Liver (tissue), 9 donors: ENCODE results near the gene C1orf210. TPM values are rescaled to one million over a fixed set of nuclear protein-coding genes. Genes with fewer than 3 reads are reported as not detected.

Source experiments
- DNase-seq: peaks from one replicate; pipeline ENCODE4 v3.0.0-alpha.2; 2017; ENCODE audit warnings: low spot score
- H3K27ac ChIP-seq, 2 donors: one replicate each; pipeline ENCODE4 v1.7.0; 2013; ENCODE audit warnings: inconsistent platforms in 2 of 2, low read length in 2 of 2, control low read depth in 1 of 2, low read depth in 1 of 2, mild to moderate bottlenecking in 1 of 2
- H3K27me3 ChIP-seq, 4 donors: one replicate each; pipeline versions ENCODE4 v1.6.1 to v1.7.0; 2013; ENCODE audit warnings: low read length in 3 of 4, inconsistent platforms in 1 of 4, mild to moderate bottlenecking in 1 of 4, moderate library complexity in 1 of 4; ENCODE audit not compliant: control insufficient read depth in 4 of 4, insufficient read depth in 4 of 4
- H3K36me3 ChIP-seq, 4 donors: one replicate each; pipeline versions ENCODE4 v1.6.1 to v1.7.0; 2013; ENCODE audit warnings: low read length in 3 of 4, mild to moderate bottlenecking in 3 of 4, low read depth in 1 of 4, moderate library complexity in 1 of 4; ENCODE audit not compliant: control insufficient read depth in 4 of 4, insufficient read depth in 3 of 4
- H3K4me1 ChIP-seq, 4 donors: one replicate each; pipeline versions ENCODE4 v1.6.1 to v1.7.0; 2013; ENCODE audit warnings: low read length in 3 of 4, mild to moderate bottlenecking in 3 of 4, moderate library complexity in 1 of 4; ENCODE audit not compliant: control insufficient read depth in 4 of 4, insufficient read depth in 4 of 4
- H3K4me3 ChIP-seq, 3 donors: one replicate each; pipeline versions ENCODE4 v1.6.1 to v1.7.0; 2013; ENCODE audit warnings: low read length in 3 of 3, control low read depth in 1 of 3, low read depth in 1 of 3, mild to moderate bottlenecking in 1 of 3
- H3K9ac ChIP-seq, 2 donors: one replicate each; pipeline ENCODE4 v1.7.0; 2013; ENCODE audit warnings: low read length in 2 of 2, mild to moderate bottlenecking in 2 of 2, moderate library complexity in 2 of 2, control low read depth in 1 of 2, low read depth in 1 of 2
- H3K9me3 ChIP-seq, 4 donors: one replicate each; pipeline versions ENCODE4 v1.6.1 to v1.7.0; 2013; ENCODE audit warnings: low read length in 3 of 4; ENCODE audit not compliant: control insufficient read depth in 4 of 4
- ATF3 ChIP-seq: IDR thresholded peaks from 2 replicates; pipeline ENCODE4 v1.6.1; 2016; ENCODE audit warnings: antibody characterized with exemption
- CTCF ChIP-seq: fragments of 150-350 bp; IDR thresholded peaks from 2 replicates; pipeline ENCODE4 v1.5.1; 2017; ENCODE audit warnings: improper control_type of control experiment, low read depth, low read length; ENCODE audit not compliant: missing input control
- EGR1 ChIP-seq, 2 donors: IDR thresholded peaks; 2 replicates each; pipeline ENCODE4 v1.6.1; 2016 to 2018; ENCODE audit warnings: antibody characterized with exemption in 2 of 2, low read depth in 2 of 2
- FOXA1 ChIP-seq: IDR thresholded peaks from 2 replicates; pipeline ENCODE4 v1.6.1; 2016; ENCODE audit warnings: antibody characterized with exemption
- FOXA2 ChIP-seq: IDR thresholded peaks from 2 replicates; pipeline ENCODE4 v1.6.1; 2016; ENCODE audit warnings: antibody characterized with exemption
- GABPA ChIP-seq, 2 donors: IDR thresholded peaks in 1 of 2; conservative IDR thresholded peaks in 1 of 2; 2 replicates each; pipeline ENCODE4 v1.6.1; 2016; ENCODE audit warnings: antibody characterized with exemption in 2 of 2, mild to moderate bottlenecking in 1 of 2, moderate library complexity in 1 of 2
- HNF4A ChIP-seq, 2 donors: conservative IDR thresholded peaks; 2 replicates each; pipeline ENCODE4 v1.6.1; 2016; ENCODE audit warnings: antibody characterized with exemption in 2 of 2, mild to moderate bottlenecking in 2 of 2
- HNF4G ChIP-seq: IDR thresholded peaks from 2 replicates; pipeline ENCODE4 v1.6.1; 2016; ENCODE audit warnings: antibody characterized with exemption
- JUND ChIP-seq, 2 donors: IDR thresholded peaks; 2 replicates each; pipeline ENCODE4 v1.6.1; 2016; ENCODE audit warnings: antibody characterized with exemption in 2 of 2
- NR2F2 ChIP-seq: IDR thresholded peaks from 2 replicates; pipeline ENCODE4 v1.6.1; 2016; ENCODE audit warnings: antibody characterized with exemption
- RAD21 ChIP-seq, 2 donors: IDR thresholded peaks; 2 replicates each; pipeline ENCODE4 v1.6.1; 2016; ENCODE audit warnings: antibody characterized with exemption in 2 of 2, mild to moderate bottlenecking in 2 of 2
- REST ChIP-seq: IDR thresholded peaks from 2 replicates; pipeline ENCODE4 v1.6.1; 2016; ENCODE audit warnings: antibody characterized with exemption, mild to moderate bottlenecking
- RXRA ChIP-seq, 2 donors: IDR thresholded peaks; 2 replicates each; pipeline ENCODE4 v1.6.1; 2017 to 2018; ENCODE audit warnings: antibody characterized with exemption in 2 of 2, mild to moderate bottlenecking in 1 of 2
- SP1 ChIP-seq: IDR thresholded peaks from 2 replicates; pipeline ENCODE4 v1.6.1; 2018; ENCODE audit warnings: antibody characterized with exemption, mild to moderate bottlenecking
- TAF1 ChIP-seq: conservative IDR thresholded peaks from 2 replicates; pipeline ENCODE4 v1.6.1; 2016; ENCODE audit warnings: antibody characterized with exemption, mild to moderate bottlenecking
- YY1 ChIP-seq: IDR thresholded peaks from 2 replicates; pipeline ENCODE4 v1.6.1; 2016; ENCODE audit warnings: antibody characterized with exemption, mild to moderate bottlenecking
- WGBS: extraction: QIAGEN DNeasy Blood & Tissue Kit; methylation state at CpG from one replicate; pipeline ENCODE4 v1.1.7; 2013; 5-methylcytosine and 5-hydroxymethylcytosine counted together
- polyA plus RNA-seq, 2 donors: library from polyadenylated mRNA; stranded (reverse) in 1 of 2; unstranded in 1 of 2; fragments of 200-250 nt in 1 of 2; fragments of >200 nt in 1 of 2; fragmentation: Nextera tagmentation in 1 of 2; extraction: Ambion mirVana in 1 of 2; gene quantifications; one replicate each; pipeline versions ENCODE4 v1.2.1 to v1.2.3, GENCODE V29; 2013 to 2015
- total RNA-seq, 2 donors: library from RNA; depleted of rRNA; stranded (reverse); fragments of >200 nt; gene quantifications; one replicate each; pipeline ENCODE4 v1.2.3, GENCODE V29; 2014
- TF ChIP-seq, protein P1 (sequence below): IDR thresholded peaks from 2 replicates; pipeline ENCODE4 v1.6.1; 2016; ENCODE audit warnings: antibody characterized with exemption
- TF ChIP-seq, protein P2 (sequence below): IDR thresholded peaks from 2 replicates; pipeline ENCODE4 v1.6.1; 2016; ENCODE audit warnings: antibody characterized with exemption
- donor health status: healthy.
- donor health status: healthy.
- donor health status: healthy.
- donor health status: healthy.
- donor health status: healthy.

Gene C1orf210
- total and polyA plus RNA-seq, 4 donors: 0.75 to 5.0 (median 1.2) TPM

GRCh38 chr1:43270421-43271095 lies 14.8 kb downstream of the C1orf210 start:
- no peak for DNase-seq
- H3K4me1 ChIP-seq: peaks cover 10 to 22% (median 17%) of the 10 kb centered on the region in 4 donors
- H3K4me3 ChIP-seq: no peak overlapping the region
- 49% methylated on average over 29 of the region's 29 CpGs for WGBS
- no peaks in the 10 kb centered on the region for H3K9me3 ChIP-seq
- no peak for TF ChIP-seq TAF1
- H3K9ac ChIP-seq: no peak overlapping the region
- no peaks in the 10 kb centered on the region for H3K36me3 ChIP-seq
- H3K27me3 ChIP-seq: peaks cover 0 to 2% (median 0%) of the 10 kb centered on the region in 4 donors
- H3K27ac ChIP-seq: no peak overlapping the region

- H3K27me3 ChIP-seq: peaks cover 0 to 2% (median 0%) of the 10 kb centered on the region in 4 donors
- H3K36me3 ChIP-seq: no peaks in the 10 kb centered on the region
- TF ChIP-seq HNF4G: no peak
- TF ChIP-seq CTCF: no peak
- TF ChIP-seq NR2F2: no peak
- no peak for TF ChIP-seq GABPA (IDR thresholded peaks at IDR 0.05 in 1 of 2, conservative IDR thresholded peaks at IDR 0.05 in 1 of 2)
- no peak for TF ChIP-seq HNF4A (conservative IDR thresholded peaks at IDR 0.05)
- no peak for TF ChIP-seq SP1
- TF ChIP-seq, protein P1, sequence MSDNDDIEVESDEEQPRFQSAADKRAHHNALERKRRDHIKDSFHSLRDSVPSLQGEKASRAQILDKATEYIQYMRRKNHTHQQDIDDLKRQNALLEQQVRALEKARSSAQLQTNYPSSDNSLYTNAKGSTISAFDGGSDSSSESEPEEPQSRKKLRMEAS: no peak
- no peak for TF ChIP-seq YY1
- no peak for TF ChIP-seq FOXA2
- TF ChIP-seq ATF3: no peak
- TF ChIP-seq EGR1 (IDR thresholded peaks at IDR 0.05; ENCODE audit: low read depth in 2 of 2): no peak
- no peak for TF ChIP-seq REST
- no peak for TF ChIP-seq FOXA1
- TF ChIP-seq, protein P2, sequence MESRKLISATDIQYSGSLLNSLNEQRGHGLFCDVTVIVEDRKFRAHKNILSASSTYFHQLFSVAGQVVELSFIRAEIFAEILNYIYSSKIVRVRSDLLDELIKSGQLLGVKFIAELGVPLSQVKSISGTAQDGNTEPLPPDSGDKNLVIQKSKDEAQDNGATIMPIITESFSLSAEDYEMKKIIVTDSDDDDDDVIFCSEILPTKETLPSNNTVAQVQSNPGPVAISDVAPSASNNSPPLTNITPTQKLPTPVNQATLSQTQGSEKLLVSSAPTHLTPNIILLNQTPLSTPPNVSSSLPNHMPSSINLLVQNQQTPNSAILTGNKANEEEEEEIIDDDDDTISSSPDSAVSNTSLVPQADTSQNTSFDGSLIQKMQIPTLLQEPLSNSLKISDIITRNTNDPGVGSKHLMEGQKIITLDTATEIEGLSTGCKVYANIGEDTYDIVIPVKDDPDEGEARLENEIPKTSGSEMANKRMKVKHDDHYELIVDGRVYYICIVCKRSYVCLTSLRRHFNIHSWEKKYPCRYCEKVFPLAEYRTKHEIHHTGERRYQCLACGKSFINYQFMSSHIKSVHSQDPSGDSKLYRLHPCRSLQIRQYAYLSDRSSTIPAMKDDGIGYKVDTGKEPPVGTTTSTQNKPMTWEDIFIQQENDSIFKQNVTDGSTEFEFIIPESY: no peak
- no peak for TF ChIP-seq RAD21 (IDR thresholded peaks at IDR 0.05)
- TF ChIP-seq JUND (IDR thresholded peaks at IDR 0.05): no peak
- no peak for TF ChIP-seq TAF1
- no peak for TF ChIP-seq RXRA (IDR thresholded peaks at IDR 0.05)
- H3K9ac ChIP-seq: no peak within 1 kb of the TSS
- H3K27ac ChIP-seq: no peak within 1 kb of the TSS
- DNase-seq: no peak
- 87% methylated on average over 7 of the region's 7 CpGs for WGBS
- H3K4me3 ChIP-seq: no peak within 1 kb of the TSS
- no peaks in the 10 kb centered on the region for H3K9me3 ChIP-seq
- H3K4me1 ChIP-seq: peaks cover 10 to 23% (median 22%) of the 10 kb centered on the region in 4 donors
Measured at GRCh38 chr1:43269627-43270375, 15.6 kb downstream of the C1orf210 start, which contains the start of gene TMEM125. TSS of gene TMEM125 (plus strand) at chr1:43269983. CDS start at chr1:43272723, 2,740 bp downstream.
